GM19463 (cell line): Measurements from ENCODE around the gene KRTAP12-2.

Source experiments
- ATAC-seq: cut with Tn5 transposase; IDR thresholded peaks from one replicate; pipeline ENCODE4 v1.9.1; 2021; ENCODE audit warnings: mild to moderate bottlenecking, moderate library complexity; ENCODE audit not compliant: unreplicated experiment

Gene KRTAP12-2

GRCh38 chr21:44666401-44667320, at the start of gene KRTAP12-2:
Gene KRTAP12-2, minus strand, starts transcription at chr21:44666927. Its CDS starts 41 bp downstream, at chr21:44666886.
- ATAC-seq = no peak

GRCh38 chr21:44714905-44715304, 48.2 kb upstream of the KRTAP12-2 start:
- no peak for ATAC-seq

GRCh38 chr21:44713846-44714245, 47.1 kb upstream of the KRTAP12-2 start:
- no peak for ATAC-seq

- ATAC-seq = no peak
These were observed 46.4 kb upstream of the KRTAP12-2 start for GRCh38 chr21:44713130-44713529.

GRCh38 chr21:44712203-44713028, 45.7 kb upstream of the KRTAP12-2 start:
- no peak for ATAC-seq

- ATAC-seq = no peak
These were observed 44.8 kb upstream of the KRTAP12-2 start, which contains the start of gene TSPEAR for GRCh38 chr21:44711327-44712202. Gene TSPEAR, minus strand, starts transcription at chr21:44711572. Its CDS starts 58 bp downstream, at chr21:44711514.

GRCh38 chr21:44710756-44711326, 44.1 kb upstream of the KRTAP12-2 start:
- no peak for ATAC-seq

GRCh38 chr21:44710294-44710665, 43.6 kb upstream of the KRTAP12-2 start:
- no peak for ATAC-seq

- ATAC-seq = no peak
These were observed 42.9 kb upstream of the KRTAP12-2 start for GRCh38 chr21:44709426-44710293.

- ATAC-seq = no peak
These were observed 42.2 kb upstream of the KRTAP12-2 start for GRCh38 chr21:44708866-44709425.

- ATAC-seq = no peak
These were observed 41.6 kb upstream of the KRTAP12-2 start for GRCh38 chr21:44708213-44708865.

- ATAC-seq = no peak
These were observed 40.2 kb upstream of the KRTAP12-2 start for GRCh38 chr21:44706706-44707581.

- ATAC-seq = no peak
These were observed 39.4 kb upstream of the KRTAP12-2 start for GRCh38 chr21:44706026-44706705.

- no peak for ATAC-seq
These were observed 37.9 kb upstream of the KRTAP12-2 start for GRCh38 chr21:44704636-44705001.

- no peak for ATAC-seq
These were observed 37.3 kb upstream of the KRTAP12-2 start for GRCh38 chr21:44703731-44704635.
